Ovary (tissue), 3 donors: ENCODE results near the gene POLR1G.

Experiments
- CTCF ChIP-seq, 3 donors: fragments of 450-650 bp in 2 of 3; fragments of 200-600 bp in 1 of 3; IDR thresholded peaks; one replicate each; pipeline versions ENCODE4 v1.5.1 to v1.8.0; 2016 to 2022; ENCODE audit warnings: antibody characterized with exemption in 3 of 3, mild to moderate bottlenecking in 1 of 3
- POLR2A ChIP-seq: fragments of 450-650 bp; IDR thresholded peaks from one replicate; pipeline ENCODE4 v1.6.1; 2017; ENCODE audit warnings: antibody characterized with exemption, mild to moderate bottlenecking, moderate library complexity
- donor health status: DM: no; HTN: no; CAD: no.

GRCh38 chr19:45358213-45358792 is 48.1 kb upstream of the POLR1G start:
- no peak for TF ChIP-seq CTCF (IDR thresholded peaks at IDR 0.05)
- TF ChIP-seq POLR2A = no peak
